ENCODE measurements around the gene ITGB2. TPM values are rescaled to one million over a fixed set of nuclear protein-coding genes. Genes with fewer than 3 reads are reported as not detected.

Gene ITGB2
- total RNA-seq, 1 donor from 2014 or later: 56.8 TPM

- no peak for DNase-seq (ENCODE audit: low spot score)
These were observed 70.4 kb downstream of the ITGB2 start for GRCh38 chr21:44850208-44850800.

- no peak for DNase-seq (ENCODE audit: low spot score)
These were observed 71.0 kb downstream of the ITGB2 start for GRCh38 chr21:44849616-44850130.

- no peak for DNase-seq (ENCODE audit: low spot score)
These were observed 71.7 kb downstream of the ITGB2 start for GRCh38 chr21:44848821-44849521.

- no peak for DNase-seq (ENCODE audit: low spot score)
These were observed 73.2 kb downstream of the ITGB2 start for GRCh38 chr21:44847261-44848056.

- DNase-seq (ENCODE audit: low spot score): peak; percentile 71
These were observed 74.0 kb downstream of the ITGB2 start for GRCh38 chr21:44846485-44847260.

GRCh38 chr21:44846224-44846484 lies 74.5 kb downstream of the ITGB2 start:
- no peak for DNase-seq (ENCODE audit: low spot score)

- peak; percentile 85 for DNase-seq (ENCODE audit: low spot score)
These were observed 75.1 kb downstream of the ITGB2 start for GRCh38 chr21:44845418-44846223.

GRCh38 chr21:44844256-44844655 lies 76.4 kb downstream of the ITGB2 start:
- no peak for DNase-seq (ENCODE audit: low spot score)

- no peak for DNase-seq (ENCODE audit: low spot score)
These were observed 77.8 kb downstream of the ITGB2 start for GRCh38 chr21:44842721-44843445.

- no peak for DNase-seq (ENCODE audit: low spot score)
These were observed 78.6 kb downstream of the ITGB2 start for GRCh38 chr21:44842087-44842486.

GRCh38 chr21:44840771-44841170 lies 79.9 kb downstream of the ITGB2 start:
- DNase-seq (ENCODE audit: low spot score): no peak

GRCh38 chr21:44838951-44839350 lies 81.7 kb downstream of the ITGB2 start:
- DNase-seq (ENCODE audit: low spot score): no peak

- DNase-seq (ENCODE audit: low spot score): no peak
These were observed 82.4 kb downstream of the ITGB2 start for GRCh38 chr21:44838039-44838895.

GRCh38 chr21:44837537-44837936 lies 83.2 kb downstream of the ITGB2 start:
- DNase-seq (ENCODE audit: low spot score): no peak

GRCh38 chr21:44836666-44837471 lies 83.8 kb downstream of the ITGB2 start:
- peak; percentile 69 for DNase-seq (ENCODE audit: low spot score)

GRCh38 chr21:44836349-44836665 lies 84.4 kb downstream of the ITGB2 start:
- DNase-seq (ENCODE audit: low spot score): no peak

Measured in umbilical cord (tissue), 2 donors.